GM21723 (cell line): ENCODE results near the gene DSTN.

Experiments
- ATAC-seq: cut with Tn5 transposase; IDR thresholded peaks from one replicate; pipeline ENCODE4 v1.9.1; 2021; ENCODE audit warnings: mild to moderate bottlenecking, moderate library complexity; ENCODE audit not compliant: unreplicated experiment

DSTN gene

DNA sequence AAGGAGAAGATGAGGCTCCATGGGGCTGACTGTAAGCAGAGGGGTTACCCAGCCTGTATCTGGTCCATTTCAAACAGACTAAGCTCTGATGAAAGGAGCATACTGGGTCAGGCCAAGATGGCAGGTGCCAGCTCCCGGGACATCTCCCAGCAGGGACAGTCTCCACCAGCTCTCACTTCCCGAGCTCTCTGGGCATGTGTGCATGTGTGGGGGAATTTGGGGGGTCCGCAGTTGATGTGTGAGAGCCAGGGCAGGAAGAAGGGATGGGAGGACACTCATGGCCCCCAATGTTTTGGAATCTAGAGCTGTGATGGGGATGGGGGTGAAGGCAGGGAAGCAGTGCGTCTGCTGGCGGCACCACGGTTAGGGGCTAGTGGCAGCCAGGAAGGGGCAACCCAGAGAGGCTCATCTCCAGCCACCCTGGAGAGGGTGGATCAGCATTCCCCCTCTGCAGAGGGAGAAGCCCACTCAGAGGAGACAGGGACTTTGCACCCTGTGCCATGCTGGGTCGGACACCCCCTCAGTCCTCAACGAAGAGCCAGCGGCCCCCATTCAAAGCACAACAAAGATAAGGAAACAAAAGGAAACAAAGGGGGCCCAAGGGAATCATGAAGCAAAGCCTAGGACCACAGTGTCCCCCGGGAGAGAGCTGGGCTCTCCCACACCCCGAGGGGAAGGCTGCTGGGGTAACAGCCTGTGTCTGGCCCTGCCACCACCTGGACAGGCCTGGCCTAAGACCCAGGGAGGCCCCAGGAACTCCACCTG lies 52.4 kb downstream of the DSTN start:
- no peak for ATAC-seq

DNA sequence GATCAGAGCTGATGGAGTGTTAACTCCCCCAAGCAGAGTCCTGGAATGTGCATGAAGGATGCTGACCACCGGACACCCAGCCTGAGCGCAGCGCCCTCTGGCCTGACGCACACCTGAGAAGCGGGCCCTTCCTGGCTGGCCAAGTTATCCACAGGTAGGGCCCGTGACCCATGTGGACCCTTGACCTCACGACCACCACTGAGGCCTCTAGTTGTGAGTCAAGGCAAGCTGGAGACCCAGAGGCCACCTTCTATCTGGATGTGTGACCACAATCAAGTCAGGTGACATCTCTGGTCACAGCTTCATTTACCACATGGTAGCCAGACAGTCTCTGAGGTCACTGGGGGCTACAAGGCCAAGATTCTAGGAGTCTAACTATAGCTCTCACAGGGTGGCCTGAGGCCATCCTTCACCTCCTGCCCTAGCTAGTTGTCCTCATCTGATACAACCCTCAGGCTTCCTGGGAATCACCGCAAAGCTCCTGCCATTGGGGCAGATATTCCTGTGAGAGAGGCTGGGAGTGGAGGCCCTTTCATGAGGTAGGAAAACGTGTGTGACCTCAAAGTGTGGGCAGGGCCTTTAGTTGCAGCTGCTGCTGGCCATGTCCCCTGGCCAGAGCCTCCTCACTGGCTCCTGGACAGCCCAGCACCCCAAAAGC lies 53.1 kb downstream of the DSTN start:
- ATAC-seq, result no peak

- no peak for ATAC-seq
Observed at GRCh38 chr20:17624070-17624469, 54.2 kb downstream of the DSTN start.

DNA sequence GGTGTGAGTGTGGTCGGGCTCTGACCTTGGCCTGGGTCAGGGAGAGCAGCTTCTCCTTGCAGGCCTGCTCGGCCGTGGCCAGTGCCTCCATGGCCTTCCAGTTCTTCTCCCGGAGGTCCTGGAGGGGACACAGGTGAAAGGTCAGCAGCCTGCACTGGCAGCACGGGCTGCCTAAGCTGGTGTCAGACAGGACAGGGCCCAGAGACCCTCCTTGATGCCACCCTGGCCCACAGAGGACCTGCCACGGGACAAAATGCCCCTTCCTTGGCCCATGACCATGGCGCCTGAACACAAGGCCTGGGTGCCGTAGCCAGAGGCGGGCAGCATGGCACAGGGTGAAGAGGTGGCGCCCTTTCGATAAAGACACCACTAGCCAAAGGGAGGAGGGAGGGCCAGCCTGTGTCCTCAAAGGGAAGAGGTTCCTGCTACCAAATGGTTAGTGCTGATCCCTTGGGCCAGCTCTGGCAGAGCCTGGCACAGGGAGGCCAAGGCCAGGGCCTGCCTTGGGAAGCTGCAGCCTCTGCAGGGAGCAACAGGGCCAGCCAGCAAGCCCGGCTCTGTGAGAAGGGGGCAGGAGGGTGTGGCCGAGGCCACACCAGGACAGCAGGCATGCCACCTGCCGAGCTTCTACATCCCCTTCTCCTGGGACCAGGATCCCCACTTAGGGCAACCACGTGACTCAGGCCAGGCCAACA lies 54.8 kb downstream of the DSTN start:
- no peak for ATAC-seq

DNA sequence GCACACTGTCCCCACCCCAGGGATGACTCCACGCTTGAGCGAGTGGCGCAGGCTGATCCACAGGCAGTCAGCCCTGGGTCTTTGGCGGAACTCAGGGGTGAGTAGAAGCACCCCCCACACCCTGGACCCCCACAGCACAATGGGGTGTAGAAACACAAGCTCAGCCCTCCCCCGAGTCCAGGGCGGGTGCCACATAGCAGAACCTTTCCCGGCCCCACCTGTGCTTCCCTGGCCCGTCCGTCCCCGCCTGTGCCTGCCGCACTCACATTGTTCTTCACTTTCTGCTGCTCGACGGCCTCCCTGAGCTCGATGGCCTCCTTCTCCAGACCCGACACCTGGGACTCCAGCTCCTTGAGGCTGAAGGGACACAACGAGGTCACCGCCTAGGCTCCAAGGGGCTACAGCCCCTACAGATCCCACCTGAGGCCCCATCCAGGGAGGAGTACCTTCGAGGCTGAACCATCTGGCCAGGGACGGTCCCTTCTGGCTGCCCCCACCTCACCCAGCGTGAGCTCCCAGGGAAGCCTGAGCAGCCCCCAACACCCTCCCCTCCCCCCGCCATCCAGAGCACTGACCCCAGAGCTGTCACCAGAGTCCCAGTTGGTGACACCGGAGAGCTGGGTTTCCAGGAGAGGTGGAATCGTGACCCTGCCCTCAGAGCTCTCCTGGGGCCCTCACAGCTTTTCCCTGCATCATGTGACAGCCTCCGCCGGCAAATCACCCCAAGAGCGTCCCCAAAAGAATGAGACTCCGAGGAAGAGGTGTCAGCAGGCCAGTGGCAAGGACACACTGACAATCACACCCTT lies 55.6 kb downstream of the DSTN start:
- no peak for ATAC-seq

- ATAC-seq, result no peak
Observed at GRCh38 chr20:17626217-17627007, 56.5 kb downstream of the DSTN start.

DNA sequence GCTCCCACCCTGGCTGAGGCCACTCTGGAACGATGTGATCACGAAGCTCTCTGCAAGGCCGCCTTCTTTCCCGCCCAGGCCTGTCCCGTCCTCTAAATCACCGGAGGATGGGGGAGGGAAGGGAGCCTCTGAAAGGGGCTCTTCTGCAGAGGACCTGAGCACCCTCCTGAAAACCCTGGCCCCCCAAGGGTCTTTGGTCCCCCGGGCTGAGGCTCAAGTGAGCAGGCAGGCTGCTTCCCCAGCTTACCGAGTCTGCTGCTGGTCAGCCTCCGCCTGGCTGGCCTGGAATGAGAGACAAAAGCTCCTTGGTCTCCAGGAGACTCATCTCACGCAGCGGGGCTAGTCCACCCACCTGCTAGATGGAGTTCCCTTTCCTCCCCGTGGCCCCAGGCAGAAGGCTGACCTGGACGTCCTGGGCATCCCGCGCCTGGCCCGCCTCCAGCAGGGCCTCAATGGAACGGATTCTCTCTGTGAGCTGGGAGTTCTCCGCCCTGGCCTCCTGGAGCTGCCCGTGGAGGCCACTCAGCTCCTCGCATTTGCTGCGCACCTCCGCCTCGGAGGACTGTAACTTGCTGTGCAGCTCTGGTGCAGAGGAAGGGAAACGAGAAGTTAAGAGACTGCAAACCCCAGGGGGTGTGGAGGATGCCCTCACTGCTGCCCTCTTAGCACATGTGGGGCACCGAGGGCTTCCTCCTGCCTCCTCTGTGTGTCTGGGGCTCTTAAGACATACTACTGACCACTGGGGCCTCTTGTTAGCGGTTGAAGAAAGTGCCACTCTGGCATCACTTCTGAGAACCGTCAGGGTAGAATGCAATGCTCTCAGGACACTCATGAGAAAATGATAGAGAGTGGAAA lies 57.5 kb downstream of the DSTN start:
- no peak for ATAC-seq

- no peak for ATAC-seq
Observed at GRCh38 chr20:17628101-17628841, 58.4 kb downstream of the DSTN start.

GRCh38 chr20:17629025-17629424 lies 59.1 kb downstream of the DSTN start:
- ATAC-seq, result no peak

GRCh38 chr20:17629678-17630089 lies 59.8 kb downstream of the DSTN start:
- ATAC-seq, result no peak

GRCh38 chr20:17630151-17630805 lies 60.4 kb downstream of the DSTN start:
- no peak for ATAC-seq

- no peak for ATAC-seq
Observed at GRCh38 chr20:17630806-17631195, 60.9 kb downstream of the DSTN start.

DNA sequence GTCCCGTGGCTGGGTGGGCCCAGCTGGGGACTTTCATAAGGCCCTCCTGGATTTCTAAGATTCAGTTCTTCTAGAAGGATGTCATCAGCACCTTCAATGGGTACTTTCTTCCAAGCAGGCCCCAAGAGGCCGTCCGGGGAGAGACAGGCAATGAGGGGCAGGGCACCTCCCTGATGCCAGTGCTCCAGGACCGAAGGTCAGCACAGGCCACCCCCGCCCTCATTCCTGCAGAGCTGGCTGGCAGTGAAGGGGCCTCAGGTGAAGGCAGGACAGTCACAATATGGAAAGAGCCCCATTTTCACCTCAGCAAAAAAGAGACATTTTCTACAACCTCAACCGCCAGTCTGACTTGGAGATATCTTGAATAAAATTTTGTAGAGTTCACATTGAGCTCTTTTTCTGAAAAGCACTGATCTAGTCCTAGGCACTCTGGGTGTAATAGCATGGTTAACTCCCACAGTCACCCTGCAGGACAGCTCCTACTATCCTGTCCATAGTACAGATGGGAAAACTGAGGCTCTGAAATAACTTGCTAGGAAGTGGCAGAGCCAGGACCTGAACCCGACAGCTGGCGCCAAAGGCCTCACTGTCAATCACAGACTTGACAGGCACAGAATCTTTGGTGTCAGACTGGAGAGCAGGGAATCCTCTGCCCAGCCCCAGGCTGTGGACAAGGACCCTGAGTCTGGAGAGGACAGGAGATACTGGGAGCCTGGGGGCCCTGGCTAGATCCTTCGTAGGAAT lies 61.9 kb downstream of the DSTN start:
- ATAC-seq, result no peak

DNA sequence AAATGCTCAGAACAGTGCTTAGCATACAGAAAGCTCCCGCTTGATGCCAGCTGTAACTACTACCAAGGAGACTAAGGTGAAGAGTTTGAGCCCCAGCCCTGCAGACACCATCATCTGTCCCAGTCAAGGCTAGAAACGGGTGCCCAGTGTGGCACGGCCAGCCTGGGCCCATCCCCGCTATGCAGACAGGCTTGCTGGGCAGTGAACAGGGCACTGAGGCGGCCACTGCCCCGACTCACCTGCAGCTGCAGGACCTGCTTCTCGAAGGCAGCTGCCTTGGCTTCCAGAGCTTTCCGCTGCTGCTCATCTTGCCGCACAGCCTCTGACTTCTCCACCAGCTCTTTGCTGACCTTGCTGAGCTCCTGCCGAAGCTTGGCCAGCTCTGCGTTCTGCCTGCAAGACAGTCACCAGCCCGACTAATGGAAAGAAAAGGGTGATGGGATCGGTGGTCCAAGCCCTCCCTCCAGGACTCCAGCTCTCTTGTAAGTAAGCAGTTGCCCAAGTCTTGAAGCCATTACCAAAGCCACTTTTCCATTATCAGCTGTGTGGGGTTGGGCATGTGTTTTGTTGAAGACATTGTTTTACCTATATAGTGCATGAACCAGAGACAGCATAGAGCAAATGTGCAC lies 63.5 kb downstream of the DSTN start:
- ATAC-seq, result no peak

DNA sequence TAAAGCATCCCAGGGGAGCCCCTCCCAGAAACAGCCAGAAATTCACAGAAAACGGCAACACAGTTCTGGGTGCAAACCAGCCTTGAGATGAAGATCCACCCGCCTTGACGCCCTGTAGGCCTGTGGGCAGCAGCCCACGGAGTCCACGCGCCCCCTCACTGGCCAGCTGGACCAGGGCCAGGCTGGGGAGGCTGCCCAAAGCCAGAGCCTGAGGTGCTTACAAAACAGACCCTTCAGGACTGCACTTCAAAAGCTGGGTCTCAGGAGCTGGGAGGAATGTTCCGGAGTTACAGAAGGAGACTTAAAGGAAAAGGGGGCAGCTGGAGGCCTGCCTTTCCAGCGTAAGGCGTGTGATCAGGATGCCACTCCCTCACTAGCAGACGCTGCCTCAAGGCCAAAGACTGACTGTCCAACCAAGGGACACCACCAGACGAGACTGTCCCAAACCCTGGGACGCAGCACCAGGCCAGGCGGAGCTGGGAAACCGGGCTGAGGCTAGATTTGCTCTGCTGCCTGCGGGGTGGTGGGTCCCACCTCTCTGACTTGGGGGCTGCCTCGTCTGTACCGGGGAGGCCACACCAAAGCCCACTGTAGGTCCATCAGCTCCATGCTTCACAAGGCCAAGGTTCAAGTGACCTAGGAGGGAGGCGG lies 64.1 kb downstream of the DSTN start:
- ATAC-seq, result no peak

DNA sequence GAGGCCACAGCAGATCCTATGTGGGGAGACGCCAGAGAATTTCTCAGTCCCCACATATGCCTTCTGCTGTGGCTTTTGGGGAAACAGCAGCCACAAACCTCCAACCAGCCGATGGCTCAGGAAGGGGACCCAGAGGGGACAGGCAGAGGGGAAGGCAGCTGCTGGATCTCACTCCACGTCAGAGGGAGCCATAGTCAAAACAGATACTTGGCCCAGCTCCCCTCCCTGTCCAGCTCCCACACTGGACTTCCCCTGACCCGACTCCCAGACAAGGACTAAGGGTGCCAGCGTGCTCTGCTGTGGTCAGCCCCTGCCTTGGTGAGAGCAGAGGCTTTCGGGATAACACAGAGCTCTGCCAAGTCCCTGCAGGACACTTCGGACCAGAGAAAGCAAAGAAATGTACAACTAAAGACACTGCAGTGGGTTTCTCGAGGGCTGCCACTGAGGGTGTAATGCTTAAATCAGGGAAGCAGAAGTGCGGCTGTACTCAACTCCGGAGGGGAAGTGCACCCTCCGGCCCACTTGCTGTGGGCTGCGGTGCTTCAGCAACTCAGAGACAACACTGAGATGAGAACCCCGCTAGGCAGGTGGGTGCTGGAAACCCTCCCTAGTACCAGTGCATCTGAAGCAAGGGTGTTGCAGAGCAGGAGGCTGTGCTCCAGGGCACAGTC lies 64.9 kb downstream of the DSTN start:
- ATAC-seq, result no peak
